Stomach (tissue), 9 donors: Measurements from ENCODE around the gene HTR6. TPM values are rescaled to one million over a fixed set of nuclear protein-coding genes. Genes with fewer than 3 reads are reported as not detected.
A peak's percentile ranks its signal among the peaks of the same experiment; 100 is the strongest.
"Not testable (repeated sequence)": the region's sequence is repeated elsewhere in the genome, so short reads cannot be mapped to it uniquely, and the experiment has no call there.

Source experiments
- DNase-seq, 2 donors: peaks; one replicate each; pipeline versions ENCODE4 v3.0.0 to v3.0.0-alpha.2; 2013 to 2019
- H3K27ac ChIP-seq, 5 donors: fragments of 200-600 bp in 4 of 5; sonication (generic) in 4 of 5; one replicate each; pipeline ENCODE4 v1.5.1; 2013 to 2019; ENCODE audit warnings: mild to moderate bottlenecking in 1 of 5, moderate library complexity in 1 of 5
- H3K27me3 ChIP-seq, 3 donors: fragments of 200-600 bp; sonication (generic); one replicate each; pipeline ENCODE4 v1.5.1; 2017 to 2019; ENCODE audit warnings: mixed run types in 1 of 3
- H3K36me3 ChIP-seq, 4 donors: fragments of 200-600 bp; sonication (generic); 1 replicate in 3 of 4; 2 replicates in 1 of 4; pipeline ENCODE4 v1.5.1; 2016 to 2019
- H3K4me1 ChIP-seq, 4 donors: fragments of 200-600 bp; sonication (generic); one replicate each; pipeline ENCODE4 v1.5.1; 2016 to 2019
- H3K4me3 ChIP-seq, 4 donors: fragments of 200-600 bp; sonication (generic) in 3 of 4; one replicate each; pipeline ENCODE4 v1.5.1; 2016 to 2019; ENCODE audit warnings: mild to moderate bottlenecking in 1 of 4
- H3K9me3 ChIP-seq, 4 donors: fragments of 200-600 bp; sonication (generic); one replicate each; pipeline ENCODE4 v1.5.1; 2016 to 2019
- CTCF ChIP-seq, 7 experiments: fragments of 450-650 bp in 4 of 7; fragments of 200-600 bp in 3 of 7; sonication (generic) in 3 of 7; IDR thresholded peaks; one replicate each; pipeline ENCODE4 v1.5.1; 2016 to 2019; ENCODE audit warnings: antibody characterized with exemption in 7 of 7, control low read depth in 2 of 7, mild to moderate bottlenecking in 1 of 7
- EP300 ChIP-seq: sonication (generic); formaldehyde crosslinking; IDR thresholded peaks from one replicate; pipeline ENCODE4 v1.6.1; 2017; ENCODE audit warnings: antibody characterized with exemption
- POLR2A ChIP-seq, 4 donors: fragments of 450-650 bp; IDR thresholded peaks; one replicate each; pipeline ENCODE4 v1.6.1; 2016; ENCODE audit warnings: antibody characterized with exemption in 4 of 4, control low read depth in 2 of 4, mild to moderate bottlenecking in 1 of 4, moderate library complexity in 1 of 4
- POLR2AphosphoS5 ChIP-seq, 3 donors: sonication (generic); formaldehyde crosslinking; IDR thresholded peaks; one replicate each; pipeline ENCODE4 v1.6.1; 2016; ENCODE audit warnings: antibody characterized with exemption in 3 of 3
- WGBS, 5 donors: extraction: QIAGEN DNeasy Blood & Tissue Kit in 3 of 5; methylation state at CpG; one replicate each; pipeline versions ENCODE4 v1.1.5 to v1.1.7; 2013 to 2018; 5-methylcytosine and 5-hydroxymethylcytosine counted together
- intact Hi-C: fragments of 100-400 bp; cut with DNase I; formaldehyde crosslinking; loops from one replicate; pipeline ENCODE4 v1.15.1; 2023; ENCODE audit warnings: low total_unique reads
- polyA plus RNA-seq, 3 donors: library from polyadenylated mRNA; stranded (reverse); fragments of 200-250 nt; gene quantifications; one replicate each; pipeline ENCODE4 v1.2.3, GENCODE V29; 2013
- total RNA-seq, 5 donors: library from RNA; depleted of rRNA; stranded (reverse); fragments of >200 nt; gene quantifications; one replicate each; pipeline versions ENCODE4 v1.1.0 to v1.2.3, GENCODE V29; 2014 to 2016
- donor health status: healthy with polysubstance abuse.
- donor health status: Bipolar disorder and iron deficiency.
- donor health status: healthy.

HTR6 gene
- total and polyA plus RNA-seq, 8 donors = not detected

- H3K27me3 ChIP-seq = no peaks in the 10 kb centered on the region
- WGBS, 5 donors = 82 to 96% (median 88%) methylated on average over 4 of the region's 4 CpGs
- H3K36me3 ChIP-seq = no peaks in the 10 kb centered on the region
- H3K4me3 ChIP-seq = no peak overlapping the region
- intact Hi-C loops = no loop called here
- no peaks in the 10 kb centered on the region for H3K9me3 ChIP-seq
- no peak for TF ChIP-seq CTCF (IDR thresholded peaks at IDR 0.05)
- no peak for TF ChIP-seq EP300
- TF ChIP-seq POLR2A (IDR thresholded peaks at IDR 0.05) = no peak
- TF ChIP-seq POLR2AphosphoS5 (IDR thresholded peaks at IDR 0.05) = no peak
- peaks cover 4 to 17% (median 8%) of the 10 kb centered on the region in 4 donors for H3K4me1 ChIP-seq
- no peak overlapping the region for H3K27ac ChIP-seq
- no peak for DNase-seq
Measured at GRCh38 chr1:19635646-19636045, 29.0 kb upstream of the HTR6 start.

DNA sequence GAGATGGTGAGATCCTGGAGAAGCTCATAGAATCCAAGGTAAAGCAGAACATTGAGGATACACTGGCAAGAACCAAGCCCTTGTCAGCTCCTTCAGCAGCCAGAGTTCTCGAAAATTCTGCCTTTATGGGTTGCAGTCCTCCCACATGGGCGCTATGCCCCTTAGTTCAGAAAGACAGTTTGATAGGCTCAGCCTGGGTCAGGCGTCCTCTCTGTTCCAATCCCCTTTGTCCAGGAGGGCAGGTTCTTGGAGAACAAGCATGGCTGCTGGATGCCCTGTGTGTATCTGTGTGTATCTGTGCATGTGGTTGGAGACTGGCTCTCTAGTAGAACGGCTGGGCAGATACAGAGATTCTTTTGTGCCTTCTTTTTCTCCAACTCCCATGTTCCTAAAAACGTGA is 28.6 kb upstream of the HTR6 start:
- Histone ChIP-seq H3K27me3 (no peaks in the 10 kb centered on the region), H3K9me3 (no peaks in the 10 kb centered on the region), H3K27ac (no peak overlapping the region), H3K4me3 (no peak overlapping the region), H3K36me3 (no peaks in the 10 kb centered on the region), H3K4me1 (peaks cover 6 to 21% (median 11%) of the 10 kb centered on the region in 4 donors)
- TF ChIP-seq POLR2AphosphoS5 (IDR thresholded peaks at IDR 0.05) (no peak), EP300 (no peak), POLR2A (IDR thresholded peaks at IDR 0.05) (no peak), CTCF (IDR thresholded peaks at IDR 0.05) (no peak)
- intact Hi-C loops = no loop called here
- 77 to 93% (median 89%) methylated on average over 4 to 5 of the region's 5 CpGs for WGBS, 5 donors
- no peak for DNase-seq

DNA sequence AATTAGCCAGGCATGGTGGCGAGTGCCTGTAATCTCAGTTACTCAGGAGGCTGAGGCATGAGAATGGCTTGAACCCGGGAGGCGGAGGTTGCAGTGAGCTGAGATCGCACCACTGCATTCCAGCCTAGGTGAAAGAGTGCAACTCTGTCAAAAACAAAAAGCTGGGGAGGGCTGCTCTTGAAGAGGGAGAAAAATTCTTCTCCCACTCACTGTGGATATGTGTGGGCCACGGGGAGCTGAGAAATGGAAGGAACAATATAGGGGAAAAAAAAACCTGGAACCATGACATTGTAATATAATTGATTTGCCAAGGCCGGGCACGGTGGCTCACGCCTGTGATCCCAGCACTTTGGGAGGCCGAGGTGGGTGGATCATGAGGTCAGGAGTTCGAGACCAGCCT is 27.9 kb upstream of the HTR6 start:
- H3K36me3 ChIP-seq, intact Hi-C loops, DNase-seq, H3K27ac ChIP-seq, H3K4me3 ChIP-seq, H3K9me3 ChIP-seq, H3K27me3 ChIP-seq: not testable (repeated sequence)
- H3K4me1 ChIP-seq = peaks cover 6 to 24% (median 11%) of the 10 kb centered on the region in 4 donors
- 86 to 95% (median 91%) methylated on average over 10 of the region's 10 CpGs for WGBS, 5 donors

DNA sequence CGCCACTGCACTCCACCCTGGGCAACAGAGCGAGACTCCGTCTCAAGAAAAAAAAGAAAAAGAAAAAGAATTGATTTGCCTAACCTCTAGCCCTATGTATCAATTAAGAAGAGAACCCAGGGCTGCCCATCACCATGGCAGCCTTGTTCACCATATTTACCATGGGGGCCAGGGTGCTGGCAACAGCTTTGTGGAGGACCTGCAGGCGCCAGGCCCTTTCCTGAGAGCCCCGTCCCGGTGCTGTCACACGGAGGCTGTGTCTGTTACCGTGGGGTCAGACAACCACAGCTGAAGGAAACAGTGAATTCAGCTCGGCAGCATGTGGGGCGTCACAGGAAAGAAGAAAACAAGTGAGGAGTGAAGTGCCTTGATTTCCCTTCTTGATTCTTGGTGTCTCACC is 27.1 kb upstream of the HTR6 start:
- WGBS, 5 donors = 80 to 89% (median 87%) methylated on average over 7 to 10 of the region's 10 CpGs
- no peak for DNase-seq
- H3K4me1 ChIP-seq = peaks cover 6 to 26% (median 11%) of the 10 kb centered on the region in 4 donors
- H3K27me3 ChIP-seq = no peaks in the 10 kb centered on the region
- H3K27ac ChIP-seq = no peak overlapping the region
- no peak overlapping the region for H3K4me3 ChIP-seq
- TF ChIP-seq POLR2AphosphoS5 (IDR thresholded peaks at IDR 0.05) (no peak), CTCF (IDR thresholded peaks at IDR 0.05) (no peak), EP300 (no peak), POLR2A (IDR thresholded peaks at IDR 0.05) (no peak)
- no peaks in the 10 kb centered on the region for H3K9me3 ChIP-seq
- H3K36me3 ChIP-seq = no peaks in the 10 kb centered on the region
- intact Hi-C loops = no loop called here

DNA sequence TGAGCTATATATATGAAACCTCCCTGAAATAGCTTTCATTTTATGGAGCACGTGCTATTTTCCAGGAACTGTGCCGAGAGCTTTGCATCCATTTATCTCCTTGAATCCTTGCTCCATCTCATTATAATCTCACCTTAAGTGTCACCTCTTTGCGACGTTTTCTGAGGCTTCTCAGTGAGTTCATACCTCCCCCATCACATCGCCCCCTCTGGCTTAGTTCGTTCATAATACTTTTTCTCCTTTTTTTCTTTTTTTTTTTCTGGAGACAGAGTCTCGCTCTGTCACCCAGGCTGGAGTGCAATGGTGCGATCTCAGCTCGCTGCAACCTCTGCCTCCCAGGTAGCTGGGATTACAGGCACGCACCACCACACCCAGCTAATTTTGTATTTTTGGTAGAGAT is 25.4 kb upstream of the HTR6 start:
- DNase-seq, H3K9me3 ChIP-seq, H3K36me3 ChIP-seq, intact Hi-C loops, H3K4me3 ChIP-seq: not testable (repeated sequence)
- H3K27ac ChIP-seq = peak overlapping the region in 1 of 5 donors; percentile 44
- 69 to 80% (median 73%) methylated on average over 10 of the region's 10 CpGs for WGBS, 5 donors
- H3K27me3 ChIP-seq = peaks cover 0 to 12% (median 0%) of the 10 kb centered on the region in 3 donors
- peaks cover 12 to 38% (median 21%) of the 10 kb centered on the region in 4 donors for H3K4me1 ChIP-seq
